H1 (cell line): Measurements from ENCODE around the gene CLDN9. TPM values are rescaled to one million over a fixed set of nuclear protein-coding genes. Genes with fewer than 3 reads are reported as not detected.

Experiments
- CTCF ChIA-PET: fragments of 300-600 bp; sonication (Branson Sonifier 250); formaldehyde crosslinking; loops from one replicate; lab custom pipeline; 2021; ENCODE audit not compliant: partially characterized antibody; lab: Charles Lee
- POLR2A ChIA-PET: fragments of 300-600 bp; sonication (Branson Sonifier 250); formaldehyde crosslinking; loops from one replicate; lab custom pipeline; 2021; ENCODE audit warnings: inconsistent platforms; ENCODE audit not compliant: partially characterized antibody; lab: Charles Lee
- DNase-seq, 2 experiments: peaks; one replicate each; pipeline versions ENCODE4 v3.0.0 to v3.0.0-alpha.2; 2010 to 2022; ENCODE audit warnings: low spot score in 2 of 2, low read depth in 1 of 2, mixed read lengths in 1 of 2
- FAIRE-seq: peaks from 2 replicates; lab custom pipeline; 2011; peaks lifted over from hg19 to GRCh38; lab: Jason Lieb, UNC
- H2AFZ ChIP-seq: 2 replicates; pipeline ENCODE4 v1.8.1; 2012; ENCODE audit warnings: low read length, inconsistent platforms
- H2AK5ac ChIP-seq: 2 replicates; pipeline ENCODE4 v1.6.1; 2013; ENCODE audit warnings: low read depth, low read length
- H2BK120ac ChIP-seq: replicated peaks from 2 replicates; pipeline ENCODE3; 2013; ENCODE audit warnings: low read depth, low read length, inconsistent platforms
- H2BK12ac ChIP-seq: 2 replicates; pipeline ENCODE4 v1.6.1; 2013; ENCODE audit warnings: low read depth, low read length
- H2BK15ac ChIP-seq: 2 replicates; pipeline ENCODE4 v1.6.1; 2013; ENCODE audit warnings: low read length
- H2BK20ac ChIP-seq: 2 replicates; pipeline ENCODE4 v1.6.1; 2013; ENCODE audit warnings: low read length
- H2BK5ac ChIP-seq: 2 replicates; pipeline ENCODE4 v1.6.1; 2013; ENCODE audit warnings: low read depth, low read length
- H3K14ac ChIP-seq: 2 replicates; pipeline ENCODE4 v1.6.1; 2013; ENCODE audit warnings: inconsistent platforms; ENCODE audit not compliant: insufficient read length
- H3K18ac ChIP-seq: 2 replicates; pipeline ENCODE4 v1.6.1; 2013; ENCODE audit warnings: low read length; ENCODE audit errors: extremely low read depth
- H3K23ac ChIP-seq: 2 replicates; pipeline ENCODE4 v1.6.1; 2013; ENCODE audit warnings: inconsistent platforms; ENCODE audit not compliant: insufficient read length
- H3K23me2 ChIP-seq: 2 replicates; pipeline ENCODE4 v1.6.1; 2013; ENCODE audit warnings: low read depth, low read length
- H3K27ac ChIP-seq: 2 replicates; pipeline ENCODE4 v1.6.1; 2011; ENCODE audit warnings: low read depth, low read length, inconsistent platforms
- H3K27me3 ChIP-seq, 4 experiments: replicated peaks in 1 of 4; 1 replicate in 1 of 4; 2 replicates in 3 of 4; pipeline versions ENCODE4 v1.6.1 to v1.8.1; 2011 to 2013; ENCODE audit warnings: low read length in 3 of 4, mild to moderate bottlenecking in 3 of 4, inconsistent platforms in 2 of 4, mixed read lengths in 2 of 4, moderate library complexity in 1 of 4; ENCODE audit not compliant: control insufficient read depth in 3 of 4, insufficient read depth in 3 of 4; ENCODE audit errors: extremely low read depth in 1 of 4
- H3K36me3 ChIP-seq, 4 experiments: 2 replicates each; pipeline versions ENCODE4 v1.6.1 to v1.8.1; 2011 to 2013; ENCODE audit warnings: mild to moderate bottlenecking in 4 of 4, low read length in 3 of 4, moderate library complexity in 2 of 4, control low read depth in 1 of 4, inconsistent platforms in 1 of 4; ENCODE audit not compliant: insufficient read depth in 4 of 4, control insufficient read depth in 2 of 4
- H3K4ac ChIP-seq: replicated peaks from 2 replicates; pipeline ENCODE3; 2013; ENCODE audit warnings: low read length, low read depth, mixed read lengths, inconsistent platforms; ENCODE audit not compliant: insufficient read length
- H3K4me1 ChIP-seq, 4 experiments: replicated peaks in 1 of 4; 1 replicate in 1 of 4; 2 replicates in 3 of 4; pipeline versions ENCODE4 v1.6.1 to v1.8.1; 2011 to 2013; ENCODE audit warnings: low read length in 3 of 4, inconsistent platforms in 2 of 4, mixed read lengths in 1 of 4; ENCODE audit not compliant: insufficient read depth in 4 of 4, control insufficient read depth in 3 of 4
- H3K4me2 ChIP-seq, 2 experiments: 2 replicates each; pipeline versions ENCODE4 v1.6.1 to v1.8.1; 2011 to 2013; ENCODE audit warnings: low read depth in 2 of 2, low read length in 2 of 2, control low read depth in 1 of 2, inconsistent platforms in 1 of 2, mild to moderate bottlenecking in 1 of 2; ENCODE audit not compliant: insufficient read depth in 1 of 2
- H3K4me3 ChIP-seq, 4 experiments: fragments of 200-600, 300-600 bp in 1 of 4; sonication (generic), shearing (Covaris generic), sonication (Bioruptor Twin) in 1 of 4; 2 replicates each; pipeline versions ENCODE4 v1.5.1 to v1.8.1; 2011 to 2016; ENCODE audit warnings: low read length in 4 of 4, low read depth in 3 of 4, control low read depth in 2 of 4, inconsistent platforms in 2 of 4, mild to moderate bottlenecking in 2 of 4, mixed read lengths in 1 of 4, moderate library complexity in 1 of 4; ENCODE audit not compliant: insufficient read depth in 2 of 4; ENCODE audit errors: extremely low read depth in 1 of 4
- H3K56ac ChIP-seq: replicated peaks from 2 replicates; pipeline ENCODE3; 2013; ENCODE audit warnings: low read depth, mild to moderate bottlenecking, mixed read lengths, low read length, inconsistent platforms; ENCODE audit not compliant: insufficient read length
- H3K79me1 ChIP-seq: 2 replicates; pipeline ENCODE4 v1.6.1; 2013; ENCODE audit warnings: low read depth, low read length, control low read depth
- H3K79me2 ChIP-seq, 2 experiments: 2 replicates each; pipeline versions ENCODE4 v1.6.1 to v1.8.1; 2012 to 2013; ENCODE audit warnings: low read length in 2 of 2, mild to moderate bottlenecking in 2 of 2, inconsistent platforms in 1 of 2; ENCODE audit not compliant: insufficient read depth in 2 of 2, control insufficient read depth in 1 of 2
- H3K9ac ChIP-seq, 4 experiments: replicated peaks in 1 of 4; 1 replicate in 1 of 4; 2 replicates in 3 of 4; pipeline versions ENCODE4 v1.6.1 to v1.8.1; 2011 to 2013; ENCODE audit warnings: low read depth in 3 of 4, low read length in 3 of 4, control low read depth in 2 of 4, mild to moderate bottlenecking in 2 of 4, moderate library complexity in 2 of 4, inconsistent platforms in 1 of 4; ENCODE audit errors: extremely low read depth in 1 of 4
- H3K9me3 ChIP-seq, 2 experiments: 2 replicates each; pipeline versions ENCODE4 v1.6.1 to v1.8.1; 2012 to 2013; ENCODE audit warnings: mild to moderate bottlenecking in 2 of 2, moderate library complexity in 2 of 2, control low read depth in 1 of 2, inconsistent platforms in 1 of 2, low read depth in 1 of 2, low read length in 1 of 2, mixed read lengths in 1 of 2; ENCODE audit not compliant: insufficient read depth in 2 of 2
- H4K20me1 ChIP-seq, 2 experiments: replicated peaks in 1 of 2; 2 replicates each; pipeline versions ENCODE3 to v1.8.1; 2011 to 2013; ENCODE audit warnings: inconsistent platforms in 2 of 2, low read length in 2 of 2, mild to moderate bottlenecking in 1 of 2; ENCODE audit not compliant: insufficient read depth in 2 of 2, control insufficient read depth in 1 of 2
- H4K5ac ChIP-seq: 2 replicates; pipeline ENCODE4 v1.6.1; 2013; ENCODE audit warnings: low read length, low read depth, mixed read lengths, inconsistent platforms; ENCODE audit not compliant: insufficient read length
- H4K8ac ChIP-seq: 2 replicates; pipeline ENCODE4 v1.8.0; 2013; ENCODE audit warnings: mild to moderate bottlenecking, moderate library complexity, low read length, inconsistent platforms; ENCODE audit not compliant: insufficient read depth; ENCODE audit errors: extremely low read depth
- H4K91ac ChIP-seq: replicated peaks from 2 replicates; pipeline ENCODE3; 2013; ENCODE audit warnings: low read length, mixed read lengths, inconsistent platforms; ENCODE audit not compliant: insufficient read length
- BACH1 ChIP-seq: IDR thresholded peaks from 2 replicates; pipeline ENCODE4 v1.6.1; 2012; ENCODE audit warnings: low read length, improper control_type of control experiment
- CHD1 ChIP-seq: IDR thresholded peaks from 2 replicates; pipeline ENCODE4 v1.6.1; 2012; ENCODE audit warnings: low read depth, low read length, improper control_type of control experiment
- SP2 ChIP-seq: IDR thresholded peaks from 2 replicates; pipeline ENCODE4 v1.6.1; 2012; ENCODE audit warnings: mild to moderate bottlenecking, low read length, inconsistent platforms
- TAF7 ChIP-seq: optimal IDR thresholded peaks from 2 replicates; pipeline ENCODE3; 2011; ENCODE audit warnings: low read depth, mild to moderate bottlenecking, inconsistent platforms, low read length, moderate library complexity, borderline replicate concordance
- WGBS, 2 experiments: shearing (Covaris generic) in 1 of 2; methylation state at CpG; one replicate each; pipeline versions ENCODE4 v1.1.6 to v1.1.7; 2013 to 2015; ENCODE audit warnings: low lambda C conversion rate in 2 of 2, mixed read lengths in 2 of 2, inconsistent platforms in 1 of 2, low coverage in 1 of 2, missing lambda C conversion rate in 1 of 2; ENCODE audit not compliant: insufficient replicate concordance in 2 of 2, insufficient coverage in 1 of 2, insufficient read length in 1 of 2; ENCODE audit errors: extremely low coverage in 1 of 2, missing lambda C conversion rate in 1 of 2; 5-methylcytosine and 5-hydroxymethylcytosine counted together
- polyA plus RNA-seq, 7 experiments: library from polyadenylated mRNA; depleted of rRNA in 3 of 7; stranded (reverse) in 5 of 7; unstranded in 2 of 7; fragments of >200 nt in 5 of 7; fragments of 200-250 nt in 2 of 7; gene quantifications; 1 replicate in 5 of 7; 2 replicates in 1 of 7; 4 replicates in 1 of 7; pipeline versions ENCODE4 v1.2.1 to v1.2.3, GENCODE V29; 2011 to 2013; ENCODE audit warnings: missing spikeins in 2 of 7, mixed read lengths in 2 of 7
- total RNA-seq: library from RNA; stranded (reverse); fragmentation: NEBNext Ultra II Directional; extraction: Animal tissue kit (Norgen Biotek cat#: 25700); gene quantifications from 2 replicates; pipeline ENCODE4 v1.2.1, GENCODE V29; 2021
- TF ChIP-seq, protein P1 (sequence below): IDR thresholded peaks from 2 replicates; pipeline ENCODE4 v1.6.1; 2012; ENCODE audit warnings: inconsistent platforms

CLDN9 gene
- total and polyA plus RNA-seq, 2 of the 8 experiments (the other 6 are each of a cell fraction or from before 2014, with no cell fraction given), result 0.60 to 0.89 TPM

DNA sequence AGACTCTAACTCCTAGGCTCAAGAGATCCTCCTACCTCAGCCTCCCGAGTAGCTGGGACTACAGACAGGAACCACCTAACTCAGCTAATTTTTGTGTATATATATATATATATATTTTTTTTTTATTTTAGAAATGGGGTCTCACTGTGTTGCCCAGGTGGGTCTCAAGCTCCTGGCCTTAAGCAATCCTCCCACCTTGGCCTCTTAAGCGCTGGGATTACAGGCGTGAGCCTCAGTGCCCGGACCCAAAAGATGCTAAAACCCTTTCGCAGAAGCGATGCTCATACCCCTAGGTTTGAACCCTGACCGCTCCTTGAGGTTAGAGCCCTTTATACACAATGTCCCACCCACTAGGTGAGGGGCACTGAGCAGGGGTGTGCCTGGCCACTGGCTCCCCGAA lies 2.2 kb upstream of the CLDN9 start:
- Histone ChIP-seq H3K4me3 (peak overlapping the region in 2 of 4 experiments; percentile 52; a peak in 3 of 8 replicates), H4K8ac (no peak overlapping the region), H3K27me3 (no peaks in the 10 kb centered on the region; a peak in 1 of 7 replicates), H3K9ac (no peak overlapping the region), H3K14ac (no peak overlapping the region), H3K79me2 (peaks cover 0 to 14% of the 10 kb centered on the region in 2 experiments; a peak in 1 of 4 replicates), H2BK5ac (peak overlapping the region; percentile 97), H3K9me3 (no peaks in the 10 kb centered on the region), H3K36me3 (peaks cover 0 to 16% (median 6%) of the 10 kb centered on the region in 4 experiments; a peak in 5 of 8 replicates), H3K23me2 (peaks cover 24% of the 10 kb centered on the region), H2AFZ (no peak overlapping the region), H3K79me1 (peaks cover 5% of the 10 kb centered on the region; the same call in 1 of the 2 replicates), H3K4me2 (peak overlapping the region; percentile 84 to 88; a peak in 3 of 4 replicates), H2BK120ac (peak overlapping the region; percentile 98), H4K5ac (peak overlapping the region; percentile 24), H3K4me1 (peaks cover 20 to 77% (median 64%) of the 10 kb centered on the region in 4 experiments), H3K18ac (peak overlapping the region; percentile 93), H3K4ac (peak overlapping the region; percentile 99), H2BK20ac (peak overlapping the region; percentile 88), H2AK5ac (peak overlapping the region; percentile 54), H3K56ac (no peak overlapping the region), H4K20me1 (peaks cover 8 to 19% of the 10 kb centered on the region in 2 experiments), H2BK15ac (peak overlapping the region; percentile 98; the same call in 1 of the 2 replicates), H4K91ac (peak overlapping the region; percentile 99), H3K23ac (no peak overlapping the region), H3K27ac (0 out of 2 replicates have a peak overlapping the region, but pooled peaks have one; percentile 4), H2BK12ac (peak overlapping the region; percentile 97)
- WGBS, 2 experiments, result 89% methylated on average over 8 of the region's 8 CpGs; no CpG with 5 or more reads in 1 of the 2 experiments
- TF ChIP-seq CHD1, result no peak
- no peak for TF ChIP-seq TAF7
- no peak for TF ChIP-seq BACH1
- TF ChIP-seq, protein P1, sequence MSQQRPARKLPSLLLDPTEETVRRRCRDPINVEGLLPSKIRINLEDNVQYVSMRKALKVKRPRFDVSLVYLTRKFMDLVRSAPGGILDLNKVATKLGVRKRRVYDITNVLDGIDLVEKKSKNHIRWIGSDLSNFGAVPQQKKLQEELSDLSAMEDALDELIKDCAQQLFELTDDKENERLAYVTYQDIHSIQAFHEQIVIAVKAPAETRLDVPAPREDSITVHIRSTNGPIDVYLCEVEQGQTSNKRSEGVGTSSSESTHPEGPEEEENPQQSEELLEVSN, result no peak
- no peak for TF ChIP-seq SP2
- no peak for FAIRE-seq
- DNase-seq, result no peak
- ChIA-PET POLR2A (interaction anchor here (0.9 to 35.7 kb wide), 14 partner anchors 10 to 479 kb away, joined by 3 to 1808 read pairs (median 14); partner anchors contain the start of genes BICDL2, CEMP1, CLDN6 and CLDN9), CTCF (interaction anchor here (0.7 to 17.3 kb wide), 7 partner anchors 9 to 70 kb away, joined by 3 to 639 read pairs (median 4); partner anchors contain the start of genes BICDL2, CLDN6, HCFC1R1 and THOC6)
